ENCODE results near the gene PCCA. TPM values are rescaled to one million over a fixed set of nuclear protein-coding genes. Genes with fewer than 3 reads are reported as not detected.

PCCA gene
- total RNA-seq, 4 donors from 2014 or later: 24.8 to 122 (median 53.0) TPM

DNA sequence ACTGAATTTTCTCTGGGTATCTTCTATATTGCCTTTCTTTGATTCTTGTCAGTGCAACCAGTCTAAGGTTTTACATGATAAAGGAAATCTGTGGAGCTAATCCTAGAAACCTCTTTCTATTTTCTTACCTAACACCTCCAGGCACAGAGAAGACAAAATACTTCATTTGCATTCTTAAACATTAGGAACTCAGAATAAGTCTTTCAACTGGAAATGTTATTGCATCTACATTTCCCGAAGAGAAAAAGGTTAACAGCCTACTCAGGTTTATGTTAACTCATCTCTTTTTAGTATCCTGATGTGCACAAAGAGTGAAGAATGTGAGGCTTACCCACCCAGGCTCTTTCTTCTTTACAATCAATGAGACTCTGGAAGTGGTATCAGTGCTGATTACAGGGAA is 106.7 kb downstream of the PCCA start:
- DNase-seq: no peak
- TF ChIP-seq POLR2A (IDR thresholded peaks at IDR 0.05): no peak
- TF ChIP-seq, protein P1, sequence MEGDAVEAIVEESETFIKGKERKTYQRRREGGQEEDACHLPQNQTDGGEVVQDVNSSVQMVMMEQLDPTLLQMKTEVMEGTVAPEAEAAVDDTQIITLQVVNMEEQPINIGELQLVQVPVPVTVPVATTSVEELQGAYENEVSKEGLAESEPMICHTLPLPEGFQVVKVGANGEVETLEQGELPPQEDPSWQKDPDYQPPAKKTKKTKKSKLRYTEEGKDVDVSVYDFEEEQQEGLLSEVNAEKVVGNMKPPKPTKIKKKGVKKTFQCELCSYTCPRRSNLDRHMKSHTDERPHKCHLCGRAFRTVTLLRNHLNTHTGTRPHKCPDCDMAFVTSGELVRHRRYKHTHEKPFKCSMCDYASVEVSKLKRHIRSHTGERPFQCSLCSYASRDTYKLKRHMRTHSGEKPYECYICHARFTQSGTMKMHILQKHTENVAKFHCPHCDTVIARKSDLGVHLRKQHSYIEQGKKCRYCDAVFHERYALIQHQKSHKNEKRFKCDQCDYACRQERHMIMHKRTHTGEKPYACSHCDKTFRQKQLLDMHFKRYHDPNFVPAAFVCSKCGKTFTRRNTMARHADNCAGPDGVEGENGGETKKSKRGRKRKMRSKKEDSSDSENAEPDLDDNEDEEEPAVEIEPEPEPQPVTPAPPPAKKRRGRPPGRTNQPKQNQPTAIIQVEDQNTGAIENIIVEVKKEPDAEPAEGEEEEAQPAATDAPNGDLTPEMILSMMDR (IDR thresholded peaks at IDR 0.05): no peak
- intact Hi-C loops (cut with DNase I; ENCODE audit: low total_unique reads): no loop called here

DNA sequence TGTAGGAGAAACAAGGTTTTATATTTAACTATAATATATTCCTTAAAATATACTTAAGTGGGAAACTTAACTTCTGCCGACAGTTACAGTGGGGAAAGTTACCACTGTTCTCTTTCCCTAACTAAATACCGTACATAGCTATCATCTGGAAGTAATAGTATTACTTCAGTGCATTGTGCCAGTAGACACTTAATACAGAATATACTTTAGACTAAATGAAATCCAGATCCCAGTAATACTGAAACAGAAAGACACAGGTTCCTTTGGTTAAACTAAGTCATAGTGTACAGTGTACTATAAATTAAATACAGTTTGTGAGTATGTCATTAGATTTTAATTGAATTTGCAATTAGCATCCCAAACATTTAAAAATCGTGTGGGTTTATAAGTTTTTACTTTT is 107.5 kb downstream of the PCCA start:
- intact Hi-C loops (cut with DNase I; ENCODE audit: low total_unique reads): no loop called here
- H3K9me3 ChIP-seq: no peaks in the 10 kb centered on the region
- H3K27ac ChIP-seq: no peak overlapping the region
- H3K4me3 ChIP-seq: no peak overlapping the region
- no peaks in the 10 kb centered on the region for H3K36me3 ChIP-seq
- H3K4me1 ChIP-seq: no peaks in the 10 kb centered on the region
- TF ChIP-seq, protein P1 (IDR thresholded peaks at IDR 0.05): no peak
- no peak for TF ChIP-seq POLR2A (IDR thresholded peaks at IDR 0.05)
- H3K27me3 ChIP-seq: no peaks in the 10 kb centered on the region
- DNase-seq: no peak

More for the DNA sequence above, 106.7 kb downstream of the PCCA start:
- no peaks in the 10 kb centered on the region for H3K36me3 ChIP-seq
- H3K4me3 ChIP-seq: no peak overlapping the region
- H3K27me3 ChIP-seq: no peaks in the 10 kb centered on the region
- no peak overlapping the region for H3K27ac ChIP-seq
- no peaks in the 10 kb centered on the region for H3K9me3 ChIP-seq
- no peaks in the 10 kb centered on the region for H3K4me1 ChIP-seq

DNA sequence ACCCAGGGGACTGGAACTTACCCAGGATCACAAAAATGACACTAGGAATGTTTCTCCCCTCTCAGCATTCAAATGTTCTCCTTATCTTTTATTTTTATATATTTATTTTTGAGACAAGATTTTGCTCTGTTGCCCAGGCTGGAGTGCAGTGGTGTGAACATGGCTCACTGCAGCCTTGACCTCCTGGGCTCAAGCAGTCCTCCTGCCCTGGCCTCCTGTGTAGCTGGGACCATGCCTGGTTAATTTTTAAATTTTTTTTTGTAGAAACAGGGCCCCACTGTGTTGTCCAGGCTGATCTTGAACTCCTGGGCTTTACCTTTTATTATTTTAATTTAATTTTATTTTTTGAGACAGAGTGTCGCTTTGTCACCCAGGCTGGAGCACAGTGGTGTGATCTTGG is 108.2 kb downstream of the PCCA start:
- TF ChIP-seq POLR2A (IDR thresholded peaks at IDR 0.05): no peak
- TF ChIP-seq, protein P1 (IDR thresholded peaks at IDR 0.05): no peak
- Histone ChIP-seq H3K36me3 (no peaks in the 10 kb centered on the region), H3K27me3 (no peaks in the 10 kb centered on the region), H3K4me3 (no peak overlapping the region), H3K9me3 (no peaks in the 10 kb centered on the region), H3K4me1 (no peaks in the 10 kb centered on the region), H3K27ac (no peak overlapping the region)
- intact Hi-C loops (cut with DNase I; ENCODE audit: low total_unique reads): no loop called here
- DNase-seq: no peak

DNA sequence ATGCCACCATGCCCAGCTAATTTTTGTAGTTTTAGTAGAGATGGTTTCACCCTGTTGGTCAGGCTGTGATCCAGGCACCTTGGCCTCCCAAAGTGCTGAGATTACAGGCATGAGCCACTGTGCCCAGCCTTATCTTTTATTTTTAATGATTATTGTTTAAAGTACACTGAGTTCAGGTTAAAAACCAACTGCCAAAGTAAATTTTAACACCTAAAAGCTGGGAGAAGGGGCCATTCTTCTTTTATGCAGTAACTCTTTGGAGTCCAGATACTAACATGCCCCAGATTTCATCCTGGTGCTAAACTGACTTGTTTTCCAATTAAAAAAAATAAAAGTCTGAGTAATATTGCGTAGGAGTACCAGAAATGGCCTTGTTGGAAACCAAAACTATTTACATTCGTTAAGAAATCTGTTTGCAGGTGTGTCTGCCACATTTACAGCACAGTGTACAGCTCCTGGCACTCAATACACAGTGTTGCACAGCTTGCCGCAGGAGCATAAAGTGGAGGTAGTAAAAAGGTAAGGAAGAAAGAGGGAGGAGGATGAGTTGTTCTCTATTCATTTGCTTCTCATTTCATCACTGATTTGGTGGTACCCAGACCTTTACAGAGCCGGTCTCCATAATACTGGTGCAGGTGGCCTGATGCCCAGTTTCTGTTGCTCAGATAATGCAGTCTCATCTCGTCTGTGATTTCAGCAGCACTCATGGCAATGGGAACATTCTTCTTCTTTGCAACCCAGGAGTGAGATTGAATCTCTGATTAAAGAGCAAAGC is 108.9 kb downstream of the PCCA start:
- no peak for DNase-seq
- no peaks in the 10 kb centered on the region for H3K27me3 ChIP-seq
- no peak for TF ChIP-seq POLR2A (IDR thresholded peaks at IDR 0.05)
- TF ChIP-seq, protein P1 (IDR thresholded peaks at IDR 0.05): no peak
- no peak overlapping the region for H3K27ac ChIP-seq
- no peaks in the 10 kb centered on the region for H3K36me3 ChIP-seq
- no peaks in the 10 kb centered on the region for H3K4me1 ChIP-seq
- H3K4me3 ChIP-seq: no peak overlapping the region
- H3K9me3 ChIP-seq: no peaks in the 10 kb centered on the region
- intact Hi-C loops (cut with DNase I; ENCODE audit: low total_unique reads): no loop called here

DNA sequence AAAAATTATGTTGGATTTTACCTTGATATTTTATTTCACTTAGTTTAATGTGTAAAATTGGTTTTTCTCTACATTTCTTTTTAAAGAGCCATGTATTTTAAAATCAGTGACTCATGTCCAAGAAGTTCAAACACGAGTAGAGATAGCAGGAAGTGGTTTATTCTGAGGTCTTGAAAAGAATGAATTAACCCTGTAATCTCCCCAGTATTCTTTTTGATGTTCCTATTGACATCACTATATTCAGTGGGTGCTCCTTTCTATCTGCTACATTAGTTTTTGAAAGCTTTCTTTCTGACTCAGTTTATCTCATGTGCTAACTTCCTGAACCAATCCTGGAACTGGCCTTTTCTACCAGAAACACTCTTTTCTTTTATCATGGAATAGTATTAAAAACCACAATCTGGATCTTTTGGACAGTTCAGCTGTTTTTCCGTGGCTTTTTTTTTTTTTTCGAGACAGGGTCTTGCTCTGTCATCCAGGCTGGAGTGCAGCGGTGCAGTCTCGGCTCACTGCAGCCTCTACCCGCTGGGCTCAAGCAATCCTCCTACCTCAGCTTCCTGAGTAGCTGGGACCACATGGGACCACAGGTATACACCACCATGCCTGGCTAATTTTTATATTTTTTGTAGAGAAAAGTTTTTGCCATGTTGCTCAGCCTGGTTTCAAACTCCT is 114.9 kb downstream of the PCCA start:
- intact Hi-C loops (cut with DNase I; ENCODE audit: low total_unique reads): no loop called here
- no peaks in the 10 kb centered on the region for H3K4me1 ChIP-seq
- H3K4me3 ChIP-seq: no peak overlapping the region
- no peak for DNase-seq
- H3K27me3 ChIP-seq: no peaks in the 10 kb centered on the region
- H3K36me3 ChIP-seq: no peaks in the 10 kb centered on the region
- no peak overlapping the region for H3K27ac ChIP-seq
- TF ChIP-seq, protein P1 (IDR thresholded peaks at IDR 0.05): no peak
- no peak for TF ChIP-seq POLR2A (IDR thresholded peaks at IDR 0.05)
- no peaks in the 10 kb centered on the region for H3K9me3 ChIP-seq
